Bronchial epithelial cell (primary cell): Measurements from ENCODE around the gene JARID2. TPM values are rescaled to one million over a fixed set of nuclear protein-coding genes. Genes with fewer than 3 reads are reported as not detected.

Experiments
- DNase-seq: peaks from one replicate; pipeline ENCODE4 v3.0.0-alpha.2; 2010; ENCODE audit warnings: low read depth
- FAIRE-seq: peaks from 2 replicates; lab custom pipeline; 2011; peaks lifted over from hg19 to GRCh38; lab: Jason Lieb, UNC
- H3K27me3 ChIP-seq: 2 replicates; pipeline ENCODE4 v1.5.1; 2011; ENCODE audit warnings: low read length; ENCODE audit not compliant: control insufficient read depth, insufficient read depth
- H3K36me3 ChIP-seq: 2 replicates; pipeline ENCODE4 v1.5.1; 2011; ENCODE audit warnings: low read length; ENCODE audit not compliant: control insufficient read depth, insufficient read depth
- H3K4me3 ChIP-seq: 2 replicates; pipeline ENCODE4 v1.5.1; 2011; ENCODE audit warnings: mild to moderate bottlenecking, low read depth, low read length, control low read depth
- CTCF ChIP-seq: IDR thresholded peaks from 2 replicates; pipeline ENCODE4 v1.5.1; 2011; ENCODE audit warnings: mild to moderate bottlenecking, moderate library complexity, low read length, control low read depth, inconsistent platforms; ENCODE audit not compliant: insufficient read depth, severe bottlenecking
- total RNA-seq: library from RNA; depleted of rRNA; stranded (reverse); fragments of >200 nt; gene quantifications from 2 replicates; pipeline ENCODE4 v1.2.1, GENCODE V29; 2014

The JARID2 gene
- total RNA-seq, 1 donor from 2014 or later: 29.2 TPM

- H3K27me3 ChIP-seq: no peaks in the 10 kb centered on the region
- FAIRE-seq: no peak
- no peak for DNase-seq
- no peak overlapping the region for H3K4me3 ChIP-seq
- no peak for TF ChIP-seq CTCF
- no peaks in the 10 kb centered on the region for H3K36me3 ChIP-seq
Measured at GRCh38 chr6:15280028-15280427, 34.2 kb downstream of the JARID2 start.

DNA sequence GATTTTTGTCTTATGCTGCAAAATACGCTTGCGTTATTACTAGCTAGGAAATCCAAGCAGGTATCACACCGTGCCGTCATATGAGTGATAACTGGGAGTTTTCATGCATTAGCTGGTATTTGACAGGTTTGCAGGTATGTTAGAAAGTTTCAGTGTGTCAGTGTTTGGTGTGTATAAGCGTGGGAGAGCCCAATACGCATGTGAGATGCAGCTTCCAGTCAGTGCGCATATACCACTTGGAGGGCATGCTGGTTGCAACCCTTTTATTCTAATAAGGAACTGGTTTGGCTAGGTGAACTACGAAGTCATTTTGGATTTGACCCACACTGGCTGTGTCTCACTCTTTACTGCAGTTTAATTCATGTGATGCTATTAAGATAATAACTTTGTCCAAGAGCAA is 35.1 kb downstream of the JARID2 start:
- no peak for DNase-seq
- no peaks in the 10 kb centered on the region for H3K36me3 ChIP-seq
- no peak for TF ChIP-seq CTCF
- no peak for FAIRE-seq
- H3K27me3 ChIP-seq: no peaks in the 10 kb centered on the region
- H3K4me3 ChIP-seq: no peak overlapping the region

DNA sequence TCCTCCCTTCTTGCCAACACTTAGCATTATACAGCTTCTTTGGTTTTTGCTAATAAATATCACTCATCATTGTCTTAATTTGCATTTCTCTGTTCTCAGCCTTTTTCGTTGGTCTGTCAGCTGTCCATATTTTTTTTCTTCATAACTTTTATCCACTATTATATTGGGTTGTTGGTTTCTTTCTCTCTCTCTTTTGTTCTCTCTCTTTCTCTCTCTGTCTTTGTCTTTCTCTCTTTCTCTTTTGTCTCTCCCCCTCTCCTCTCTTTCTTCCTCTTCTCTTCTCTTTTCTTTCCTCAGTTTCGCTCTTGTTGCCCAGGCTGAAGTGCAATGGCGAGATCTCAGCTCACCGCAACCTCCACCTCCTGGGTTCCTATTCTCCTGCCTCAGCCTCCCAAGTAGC is 36.5 kb downstream of the JARID2 start:
- no peak for TF ChIP-seq CTCF
- DNase-seq (no peak), FAIRE-seq (no peak)
- Histone ChIP-seq H3K4me3 (no peak overlapping the region), H3K27me3 (no peaks in the 10 kb centered on the region), H3K36me3 (no peaks in the 10 kb centered on the region)

GRCh38 chr6:15283986-15284361 is 38.1 kb downstream of the JARID2 start:
- Histone ChIP-seq H3K36me3 (no peaks in the 10 kb centered on the region), H3K4me3 (no peak overlapping the region), H3K27me3 (no peaks in the 10 kb centered on the region)
- FAIRE-seq: no peak
- DNase-seq: no peak
- no peak for TF ChIP-seq CTCF

DNA sequence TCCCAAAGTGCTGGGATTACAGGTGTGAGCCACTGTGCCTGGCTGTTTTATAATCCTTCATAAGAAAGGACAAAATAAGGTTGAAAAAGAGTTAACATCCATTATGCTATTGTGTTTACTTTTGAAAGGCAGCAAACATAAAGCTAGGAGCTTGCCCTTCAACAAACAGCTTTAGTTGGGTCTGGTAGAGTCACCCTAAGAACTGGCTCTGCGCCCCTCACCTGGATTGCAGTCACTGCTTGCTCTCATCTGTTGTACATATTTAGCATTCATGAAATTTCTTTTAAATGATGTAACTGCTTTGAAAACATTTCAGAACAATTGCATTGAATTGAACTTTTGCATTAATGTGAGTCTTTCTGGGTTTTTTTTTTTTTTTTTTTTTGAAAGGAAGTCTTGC is 38.9 kb downstream of the JARID2 start:
- TF ChIP-seq CTCF: no peak
- Histone ChIP-seq H3K4me3 (no peak overlapping the region), H3K27me3 (no peaks in the 10 kb centered on the region), H3K36me3 (no peaks in the 10 kb centered on the region)
- DNase-seq (peak; percentile 58), FAIRE-seq (no peak)

DNA sequence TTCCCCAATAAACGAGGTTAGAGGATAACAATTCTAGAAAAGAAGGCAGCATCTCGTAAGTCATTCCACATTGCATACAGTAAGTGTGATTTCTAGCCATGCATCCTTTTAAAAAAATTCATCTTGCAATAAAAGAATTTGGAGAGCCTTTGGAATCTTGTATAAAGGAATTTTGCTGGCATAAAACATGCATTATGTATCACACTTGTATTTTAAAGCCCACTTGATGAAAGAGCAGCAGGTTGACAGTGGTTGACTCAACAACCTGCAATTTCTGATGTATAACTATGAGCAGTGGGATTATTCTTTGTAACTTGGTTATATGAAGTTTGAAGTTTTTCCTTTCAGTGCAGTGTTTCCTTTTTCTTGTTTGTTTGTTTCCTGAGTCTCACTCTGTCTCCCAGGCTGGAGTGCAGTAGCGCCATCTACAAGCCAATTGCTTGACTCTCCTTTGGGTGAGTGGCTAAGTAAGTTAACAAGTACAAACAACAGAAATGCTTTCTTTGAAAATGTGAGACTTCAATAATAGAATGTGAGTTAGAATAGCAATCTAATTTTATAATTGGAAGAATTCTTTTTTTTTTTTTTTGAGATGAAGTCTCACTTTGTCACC is 39.9 kb downstream of the JARID2 start:
- DNase-seq (no peak), FAIRE-seq (no peak)
- TF ChIP-seq CTCF: no peak
- H3K4me3 ChIP-seq: no peak overlapping the region
- H3K27me3 ChIP-seq: no peaks in the 10 kb centered on the region
- no peaks in the 10 kb centered on the region for H3K36me3 ChIP-seq
